ENCODE measurements around the gene ASXL1.

The ASXL1 gene

GRCh38 chr20:32427996-32428395, 69.9 kb downstream of the ASXL1 start:
- Histone ChIP-seq H3K4me2 (ENCODE audit: insufficient read depth, low read length, poor library complexity, severe bottlenecking) (no peak overlapping the region), H3K14ac (ENCODE audit: low read length) (no peak overlapping the region), H3K23ac (ENCODE audit: low read depth, low read length, poor library complexity) (no peak overlapping the region), H2BK5ac (ENCODE audit: low read length) (no peak overlapping the region), H3K4ac (ENCODE audit: low read length) (no peak overlapping the region), H2BK12ac (ENCODE audit: low read length) (no peak overlapping the region), H4K91ac (ENCODE audit: low read depth, low read length, poor library complexity) (no peak overlapping the region), H3K27me3 (ENCODE audit: control insufficient read depth in 3 of 3, insufficient read depth in 3 of 3, low read depth in 1 of 3, low read length in 3 of 3) (no peaks in the 10 kb centered on the region), H2BK15ac (ENCODE audit: low read length) (no peak overlapping the region), H3K4me1 (ENCODE audit: control insufficient read depth in 2 of 2, insufficient read depth in 1 of 2, low read depth in 1 of 2, low read length in 2 of 2) (no peaks in the 10 kb centered on the region), H3K79me1 (ENCODE audit: low read depth, low read length) (peaks cover 3% of the 10 kb centered on the region), H3K9ac (ENCODE audit: low read depth, low read length, poor library complexity) (no peak overlapping the region), H3K9me3 (replicated peaks in 1 of 2; ENCODE audit: control insufficient read depth in 2 of 2, insufficient read depth in 1 of 2, low read depth in 1 of 2, low read length in 2 of 2) (no peaks in the 10 kb centered on the region), H3K36me3 (replicated peaks in 1 of 2; ENCODE audit: control insufficient read depth in 2 of 2, insufficient read depth in 2 of 2, low read length in 2 of 2) (peaks cover 30 to 72% of the 10 kb centered on the region in 2 donors), H2AK5ac (ENCODE audit: low read depth, low read length) (no peak overlapping the region), H2BK120ac (ENCODE audit: low read depth, low read length) (no peak overlapping the region), H3K27ac (replicated peaks; ENCODE audit: low read length) (no peak overlapping the region), H2AFZ (ENCODE audit: low read length) (no peak overlapping the region), H3K4me3 (ENCODE audit: low read length in 2 of 2) (no peak overlapping the region), H4K8ac (ENCODE audit: low read depth, low read length) (no peak overlapping the region), H3K18ac (ENCODE audit: low read length) (no peak overlapping the region)
- WGBS, 2 donors (ENCODE audit: extremely low coverage in 2 of 2, insufficient read length in 2 of 2, insufficient replicate concordance in 1 of 2), result no CpG with 5 or more reads among the region's 6 CpGs
- DNase-seq (ENCODE audit: low spot score), result no peak

GRCh38 chr20:32429343-32429742, 71.2 kb downstream of the ASXL1 start:
- no peak overlapping the region for H3K23ac ChIP-seq (ENCODE audit: low read depth, low read length, poor library complexity)
- no peak overlapping the region for H3K18ac ChIP-seq (ENCODE audit: low read length)
- no peak overlapping the region for H2BK12ac ChIP-seq (ENCODE audit: low read length)
- no peak overlapping the region for H4K91ac ChIP-seq (ENCODE audit: low read depth, low read length, poor library complexity)
- H2AK5ac ChIP-seq (ENCODE audit: low read depth, low read length), result no peak overlapping the region
- no peak overlapping the region for H3K27ac ChIP-seq (replicated peaks; ENCODE audit: low read length)
- H3K36me3 ChIP-seq (replicated peaks in 1 of 2; ENCODE audit: control insufficient read depth in 2 of 2, insufficient read depth in 2 of 2, low read length in 2 of 2), result peaks cover 37 to 85% of the 10 kb centered on the region in 2 donors
- H2BK120ac ChIP-seq (ENCODE audit: low read depth, low read length), result no peak overlapping the region
- peaks cover 3% of the 10 kb centered on the region for H3K79me1 ChIP-seq (ENCODE audit: low read depth, low read length)
- WGBS, 2 donors (ENCODE audit: extremely low coverage in 2 of 2, insufficient read length in 2 of 2, insufficient replicate concordance in 1 of 2), result no CpG with 5 or more reads among the region's 7 CpGs
- H3K4me2 ChIP-seq (ENCODE audit: insufficient read depth, low read length, poor library complexity, severe bottlenecking), result no peak overlapping the region
- no peak overlapping the region for H3K4me3 ChIP-seq (ENCODE audit: low read length in 2 of 2)
- no peaks in the 10 kb centered on the region for H3K27me3 ChIP-seq (ENCODE audit: control insufficient read depth in 3 of 3, insufficient read depth in 3 of 3, low read depth in 1 of 3, low read length in 3 of 3)
- H3K4me1 ChIP-seq (ENCODE audit: control insufficient read depth in 2 of 2, insufficient read depth in 1 of 2, low read depth in 1 of 2, low read length in 2 of 2), result no peaks in the 10 kb centered on the region
- H2BK15ac ChIP-seq (ENCODE audit: low read length), result no peak overlapping the region
- H3K9ac ChIP-seq (ENCODE audit: low read depth, low read length, poor library complexity), result no peak overlapping the region
- H3K9me3 ChIP-seq (replicated peaks in 1 of 2; ENCODE audit: control insufficient read depth in 2 of 2, insufficient read depth in 1 of 2, low read depth in 1 of 2, low read length in 2 of 2), result no peaks in the 10 kb centered on the region
- H2AFZ ChIP-seq (ENCODE audit: low read length), result no peak overlapping the region
- H4K8ac ChIP-seq (ENCODE audit: low read depth, low read length), result no peak overlapping the region
- no peak overlapping the region for H2BK5ac ChIP-seq (ENCODE audit: low read length)
- H3K4ac ChIP-seq (ENCODE audit: low read length), result no peak overlapping the region
- H3K14ac ChIP-seq (ENCODE audit: low read length), result no peak overlapping the region
- DNase-seq (ENCODE audit: low spot score), result no peak

GRCh38 chr20:32429745-32430360, 71.7 kb downstream of the ASXL1 start:
- no peak overlapping the region for H3K27ac ChIP-seq (replicated peaks; ENCODE audit: low read length)
- H3K14ac ChIP-seq (ENCODE audit: low read length), result no peak overlapping the region
- no CpG with 5 or more reads among the region's 16 CpGs for WGBS, 2 donors (ENCODE audit: extremely low coverage in 2 of 2, insufficient read length in 2 of 2, insufficient replicate concordance in 1 of 2)
- no peak overlapping the region for H2BK15ac ChIP-seq (ENCODE audit: low read length)
- no peak overlapping the region for H2BK120ac ChIP-seq (ENCODE audit: low read depth, low read length)
- peaks cover 3% of the 10 kb centered on the region for H3K79me1 ChIP-seq (ENCODE audit: low read depth, low read length)
- no peaks in the 10 kb centered on the region for H3K27me3 ChIP-seq (ENCODE audit: control insufficient read depth in 3 of 3, insufficient read depth in 3 of 3, low read depth in 1 of 3, low read length in 3 of 3)
- no peaks in the 10 kb centered on the region for H3K4me1 ChIP-seq (ENCODE audit: control insufficient read depth in 2 of 2, insufficient read depth in 1 of 2, low read depth in 1 of 2, low read length in 2 of 2)
- no peak overlapping the region for H3K18ac ChIP-seq (ENCODE audit: low read length)
- DNase-seq (ENCODE audit: low spot score), result no peak
- no peak overlapping the region for H3K4me3 ChIP-seq (ENCODE audit: low read length in 2 of 2)
- no peak overlapping the region for H3K4ac ChIP-seq (ENCODE audit: low read length)
- H3K9ac ChIP-seq (ENCODE audit: low read depth, low read length, poor library complexity), result no peak overlapping the region
- H2AK5ac ChIP-seq (ENCODE audit: low read depth, low read length), result no peak overlapping the region
- no peaks in the 10 kb centered on the region for H3K9me3 ChIP-seq (replicated peaks in 1 of 2; ENCODE audit: control insufficient read depth in 2 of 2, insufficient read depth in 1 of 2, low read depth in 1 of 2, low read length in 2 of 2)
- no peak overlapping the region for H4K8ac ChIP-seq (ENCODE audit: low read depth, low read length)
- no peak overlapping the region for H3K4me2 ChIP-seq (ENCODE audit: insufficient read depth, low read length, poor library complexity, severe bottlenecking)
- no peak overlapping the region for H2AFZ ChIP-seq (ENCODE audit: low read length)
- H2BK5ac ChIP-seq (ENCODE audit: low read length), result no peak overlapping the region
- no peak overlapping the region for H2BK12ac ChIP-seq (ENCODE audit: low read length)
- no peak overlapping the region for H3K23ac ChIP-seq (ENCODE audit: low read depth, low read length, poor library complexity)
- H3K36me3 ChIP-seq (replicated peaks in 1 of 2; ENCODE audit: control insufficient read depth in 2 of 2, insufficient read depth in 2 of 2, low read length in 2 of 2), result peaks cover 41 to 87% of the 10 kb centered on the region in 2 donors
- no peak overlapping the region for H4K91ac ChIP-seq (ENCODE audit: low read depth, low read length, poor library complexity)

- Histone ChIP-seq H3K23ac (ENCODE audit: low read depth, low read length, poor library complexity) (no peak overlapping the region), H3K36me3 (replicated peaks in 1 of 2; ENCODE audit: control insufficient read depth in 2 of 2, insufficient read depth in 2 of 2, low read length in 2 of 2) (peaks cover 57 to 97% of the 10 kb centered on the region in 2 donors), H3K18ac (ENCODE audit: low read length) (no peak overlapping the region), H2BK12ac (ENCODE audit: low read length) (no peak overlapping the region), H2AK5ac (ENCODE audit: low read depth, low read length) (no peak overlapping the region), H2AFZ (ENCODE audit: low read length) (no peak overlapping the region), H3K4me3 (ENCODE audit: low read length in 2 of 2) (no peak overlapping the region), H3K27me3 (ENCODE audit: control insufficient read depth in 3 of 3, insufficient read depth in 3 of 3, low read depth in 1 of 3, low read length in 3 of 3) (no peaks in the 10 kb centered on the region), H3K79me1 (ENCODE audit: low read depth, low read length) (peaks cover 6% of the 10 kb centered on the region), H4K8ac (ENCODE audit: low read depth, low read length) (no peak overlapping the region), H2BK15ac (ENCODE audit: low read length) (no peak overlapping the region), H2BK120ac (ENCODE audit: low read depth, low read length) (no peak overlapping the region), H3K27ac (replicated peaks; ENCODE audit: low read length) (no peak overlapping the region), H3K14ac (ENCODE audit: low read length) (no peak overlapping the region), H3K9ac (ENCODE audit: low read depth, low read length, poor library complexity) (no peak overlapping the region), H3K9me3 (replicated peaks in 1 of 2; ENCODE audit: control insufficient read depth in 2 of 2, insufficient read depth in 1 of 2, low read depth in 1 of 2, low read length in 2 of 2) (no peaks in the 10 kb centered on the region), H3K4ac (ENCODE audit: low read length) (no peak overlapping the region), H2BK5ac (ENCODE audit: low read length) (no peak overlapping the region), H3K4me2 (ENCODE audit: insufficient read depth, low read length, poor library complexity, severe bottlenecking) (no peak overlapping the region), H3K4me1 (ENCODE audit: control insufficient read depth in 2 of 2, insufficient read depth in 1 of 2, low read depth in 1 of 2, low read length in 2 of 2) (no peaks in the 10 kb centered on the region), H4K91ac (ENCODE audit: low read depth, low read length, poor library complexity) (no peak overlapping the region)
- no peak for DNase-seq (ENCODE audit: low spot score)
- WGBS, 2 donors (ENCODE audit: extremely low coverage in 2 of 2, insufficient read length in 2 of 2, insufficient replicate concordance in 1 of 2), result no CpG with 5 or more reads among the region's 12 CpGs
Measured at GRCh38 chr20:32431457-32431856, 73.3 kb downstream of the ASXL1 start.
